Neuronal stem cell (in vitro differentiated cells): Measurements from ENCODE around the gene CHAF1A.
A peak's percentile ranks its signal among the peaks of the same experiment; 100 is the strongest.

Experiments
- DNase-seq: peaks from one replicate; pipeline ENCODE4 v3.0.0-alpha.2; 2013; ENCODE audit warnings: low spot score
- H2AFZ ChIP-seq: one replicate; pipeline ENCODE4 v1.6.1; 2013; ENCODE audit warnings: mild to moderate bottlenecking, low read length, inconsistent platforms
- H2AK5ac ChIP-seq: 2 replicates; pipeline ENCODE4 v1.6.1; 2013; ENCODE audit warnings: low read depth, mild to moderate bottlenecking, inconsistent platforms, low read length, moderate library complexity, mixed read lengths
- H2BK120ac ChIP-seq: 2 replicates; pipeline ENCODE4 v1.6.1; 2013; ENCODE audit warnings: low read depth, mild to moderate bottlenecking, inconsistent platforms, low read length, moderate library complexity, mixed read lengths
- H2BK12ac ChIP-seq: one replicate; pipeline ENCODE4 v1.6.1; 2013; ENCODE audit warnings: low read length, inconsistent platforms
- H2BK15ac ChIP-seq: 2 replicates; pipeline ENCODE4 v1.6.1; 2013; ENCODE audit warnings: mild to moderate bottlenecking, low read length, inconsistent platforms, mixed read lengths
- H2BK5ac ChIP-seq: one replicate; pipeline ENCODE4 v1.6.1; 2013; ENCODE audit warnings: inconsistent platforms, mild to moderate bottlenecking, low read length, moderate library complexity
- H3K14ac ChIP-seq: one replicate; pipeline ENCODE4 v1.6.1; 2013; ENCODE audit warnings: low read length, inconsistent platforms
- H3K18ac ChIP-seq: 2 replicates; pipeline ENCODE4 v1.6.1; 2013; ENCODE audit warnings: low read length, inconsistent platforms
- H3K23ac ChIP-seq: 2 replicates; pipeline ENCODE4 v1.6.1; 2013; ENCODE audit warnings: low read depth, mild to moderate bottlenecking, mixed read lengths, low read length, inconsistent platforms; ENCODE audit not compliant: poor library complexity
- H3K27ac ChIP-seq: replicated peaks from 3 replicates; pipeline ENCODE4 v1.5.1; 2013; ENCODE audit warnings: low read length, inconsistent platforms
- H3K27me3 ChIP-seq, 3 experiments: 2 replicates each; pipeline ENCODE4 v1.6.1; 2013; ENCODE audit warnings: low read length in 3 of 3, mild to moderate bottlenecking in 2 of 3, inconsistent platforms in 1 of 3, low read depth in 1 of 3, mixed read lengths in 1 of 3, moderate library complexity in 1 of 3; ENCODE audit not compliant: control insufficient read depth in 3 of 3, insufficient read depth in 3 of 3
- H3K36me3 ChIP-seq, 2 donors: replicated peaks in 1 of 2; 2 replicates each; pipeline ENCODE4 v1.6.1; 2013; ENCODE audit warnings: low read length in 2 of 2; ENCODE audit not compliant: control insufficient read depth in 2 of 2, insufficient read depth in 2 of 2
- H3K4ac ChIP-seq: 2 replicates; pipeline ENCODE4 v1.6.1; 2013; ENCODE audit warnings: inconsistent platforms, mild to moderate bottlenecking, low read length, moderate library complexity
- H3K4me1 ChIP-seq, 2 donors: 1 replicate in 1 of 2; 2 replicates in 1 of 2; pipeline ENCODE4 v1.6.1; 2013; ENCODE audit warnings: low read length in 2 of 2, low read depth in 1 of 2; ENCODE audit not compliant: control insufficient read depth in 2 of 2, insufficient read depth in 1 of 2
- H3K4me2 ChIP-seq: one replicate; pipeline ENCODE4 v1.6.1; 2013; ENCODE audit warnings: mild to moderate bottlenecking, low read length, inconsistent platforms; ENCODE audit not compliant: insufficient read depth, poor library complexity, severe bottlenecking
- H3K4me3 ChIP-seq, 2 donors: 2 replicates each; pipeline ENCODE4 v1.5.1; 2013; ENCODE audit warnings: low read length in 2 of 2, mild to moderate bottlenecking in 2 of 2, inconsistent platforms in 1 of 2, moderate library complexity in 1 of 2
- H3K79me1 ChIP-seq: one replicate; pipeline ENCODE4 v1.6.1; 2013; ENCODE audit warnings: low read depth, mild to moderate bottlenecking, inconsistent platforms, low read length, moderate library complexity
- H3K9ac ChIP-seq: one replicate; pipeline ENCODE4 v1.6.1; 2013; ENCODE audit warnings: mild to moderate bottlenecking, low read depth, low read length, inconsistent platforms; ENCODE audit not compliant: poor library complexity
- H3K9me3 ChIP-seq, 2 donors: replicated peaks in 1 of 2; 2 replicates each; pipeline versions ENCODE3 to v1.6.1; 2013; ENCODE audit warnings: low read length in 2 of 2, mild to moderate bottlenecking in 2 of 2, inconsistent platforms in 1 of 2, low read depth in 1 of 2, mixed read lengths in 1 of 2, moderate library complexity in 1 of 2; ENCODE audit not compliant: control insufficient read depth in 2 of 2, insufficient read depth in 1 of 2
- H4K8ac ChIP-seq: one replicate; pipeline ENCODE4 v1.6.1; 2013; ENCODE audit warnings: low read depth, mild to moderate bottlenecking, inconsistent platforms, low read length, moderate library complexity
- H4K91ac ChIP-seq: one replicate; pipeline ENCODE4 v1.6.1; 2013; ENCODE audit warnings: low read length, low read depth, mild to moderate bottlenecking, inconsistent platforms; ENCODE audit not compliant: poor library complexity
- WGBS, 2 donors: extraction: QIAGEN DNeasy Blood & Tissue Kit; methylation state at CpG; one replicate each; pipeline ENCODE4 v1.1.7; 2013; ENCODE audit warnings: missing lambda C conversion rate in 2 of 2, mixed read lengths in 1 of 2; ENCODE audit not compliant: insufficient read length in 2 of 2, insufficient replicate concordance in 1 of 2; ENCODE audit errors: extremely low coverage in 2 of 2; 5-methylcytosine and 5-hydroxymethylcytosine counted together

CHAF1A gene

DNA sequence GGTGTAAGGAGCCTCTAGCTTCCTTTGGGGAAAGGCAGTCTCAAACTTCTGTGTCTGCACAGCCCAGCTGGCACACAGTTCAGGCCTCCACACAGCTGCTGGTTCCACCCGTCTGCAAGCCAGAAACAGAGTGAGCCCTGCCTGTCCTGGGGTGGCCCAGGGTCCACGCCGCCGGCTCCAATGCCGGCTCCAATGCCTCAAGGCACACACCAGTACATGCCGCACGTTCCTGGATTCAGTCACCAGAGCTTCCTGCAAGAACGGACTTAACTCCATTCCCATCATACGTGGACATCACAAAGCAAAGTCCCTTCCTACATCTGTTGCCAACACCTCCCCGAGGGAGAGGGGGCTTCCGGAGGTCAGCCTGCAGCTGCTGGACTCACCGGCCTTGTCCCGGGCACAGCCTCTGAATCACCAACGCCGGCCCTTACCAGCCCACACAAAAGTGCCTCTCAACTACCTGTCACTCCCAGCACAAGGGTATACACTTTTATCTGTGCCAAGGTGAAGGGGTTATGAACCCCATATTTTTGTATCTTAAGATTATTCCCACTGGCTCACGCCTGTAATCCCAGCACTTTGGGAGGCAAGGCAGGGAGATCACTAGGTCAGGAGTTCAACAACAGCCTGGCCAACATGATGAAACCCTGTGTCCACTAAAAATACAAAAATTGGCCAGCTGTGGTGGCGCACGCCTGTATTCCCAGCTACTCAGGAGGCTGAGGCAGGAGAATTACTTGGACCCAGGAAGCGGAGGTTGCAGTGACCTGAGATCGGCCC is 10.5 kb upstream of the CHAF1A start:
- Histone ChIP-seq H4K8ac (no peak overlapping the region), H3K18ac (peak overlapping the region; percentile 44), H3K9me3 (no peaks in the 10 kb centered on the region), H3K27me3 (no peaks in the 10 kb centered on the region), H3K23ac (peak overlapping the region; percentile 3), H2BK15ac (peak overlapping the region; percentile 32), H3K36me3 (peaks cover 0 to 40% of the 10 kb centered on the region in 2 donors), H2BK5ac (peak overlapping the region; percentile 49), H4K91ac (no peak overlapping the region), H3K4ac (peak overlapping the region; percentile 78), H2AFZ (no peak overlapping the region), H3K27ac (peak overlapping the region; percentile 97), H3K4me1 (peaks cover 47 to 56% of the 10 kb centered on the region in 2 donors), H3K79me1 (peaks cover 14% of the 10 kb centered on the region), H2AK5ac (peak overlapping the region; percentile 71), H3K4me3 (no peak overlapping the region), H3K14ac (no peak overlapping the region), H3K4me2 (no peak overlapping the region), H2BK120ac (peak overlapping the region; percentile 10), H3K9ac (peak overlapping the region; percentile 75), H2BK12ac (peak overlapping the region; percentile 3)
- no CpG with 5 or more reads among the region's 20 CpGs for WGBS, 2 donors
- DNase-seq: no peak

DNA sequence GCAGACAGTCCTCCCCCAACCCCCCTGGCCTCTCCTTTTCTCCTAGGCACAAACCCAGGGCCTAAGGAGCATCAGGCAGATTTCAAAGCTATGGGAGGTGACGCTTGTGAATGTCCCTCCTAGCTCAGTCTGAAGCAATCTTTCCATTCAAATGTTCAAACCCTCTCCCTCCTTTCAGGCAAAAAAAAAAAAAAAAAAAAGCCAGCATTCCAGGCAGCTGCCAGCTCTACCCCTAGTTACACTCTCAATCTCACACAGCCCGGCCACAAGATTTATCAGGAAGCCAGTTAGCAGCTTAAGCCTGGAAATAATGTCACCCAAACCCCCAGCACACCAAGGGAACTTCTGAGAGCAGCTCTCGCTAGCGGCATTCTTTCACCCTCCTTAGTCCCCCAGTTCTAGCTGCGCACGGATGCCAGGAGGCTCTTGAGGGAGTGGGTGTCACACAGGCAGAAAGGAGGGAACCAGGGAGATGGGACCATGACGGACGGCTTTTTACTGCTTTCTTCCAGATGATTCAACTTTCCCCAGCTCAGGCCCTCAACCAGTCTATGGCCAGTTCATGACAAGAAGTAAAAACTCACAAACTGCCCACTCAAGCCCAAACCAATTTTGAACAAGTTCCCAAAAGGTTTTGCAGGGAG is 8.4 kb upstream of the CHAF1A start:
- Histone ChIP-seq H3K4me1 (peaks cover 40 to 50% of the 10 kb centered on the region in 2 donors), H2BK15ac (no peak overlapping the region), H3K9me3 (no peaks in the 10 kb centered on the region), H2BK5ac (peak overlapping the region; percentile 21), H3K27ac (peak overlapping the region; percentile 94), H3K4ac (no peak overlapping the region), H3K4me3 (no peak overlapping the region), H2BK120ac (no peak overlapping the region), H3K36me3 (peaks cover 0 to 41% of the 10 kb centered on the region in 2 donors), H3K18ac (peak overlapping the region; percentile 35), H2AFZ (no peak overlapping the region), H4K91ac (no peak overlapping the region), H3K79me1 (peaks cover 13% of the 10 kb centered on the region), H3K23ac (no peak overlapping the region), H3K27me3 (no peaks in the 10 kb centered on the region), H4K8ac (no peak overlapping the region), H3K4me2 (peak overlapping the region; percentile 46), H3K9ac (peak overlapping the region; percentile 80), H3K14ac (no peak overlapping the region), H2AK5ac (no peak overlapping the region), H2BK12ac (no peak overlapping the region)
- no CpG with 5 or more reads among the region's 8 CpGs for WGBS, 2 donors
- no peak for DNase-seq

DNA sequence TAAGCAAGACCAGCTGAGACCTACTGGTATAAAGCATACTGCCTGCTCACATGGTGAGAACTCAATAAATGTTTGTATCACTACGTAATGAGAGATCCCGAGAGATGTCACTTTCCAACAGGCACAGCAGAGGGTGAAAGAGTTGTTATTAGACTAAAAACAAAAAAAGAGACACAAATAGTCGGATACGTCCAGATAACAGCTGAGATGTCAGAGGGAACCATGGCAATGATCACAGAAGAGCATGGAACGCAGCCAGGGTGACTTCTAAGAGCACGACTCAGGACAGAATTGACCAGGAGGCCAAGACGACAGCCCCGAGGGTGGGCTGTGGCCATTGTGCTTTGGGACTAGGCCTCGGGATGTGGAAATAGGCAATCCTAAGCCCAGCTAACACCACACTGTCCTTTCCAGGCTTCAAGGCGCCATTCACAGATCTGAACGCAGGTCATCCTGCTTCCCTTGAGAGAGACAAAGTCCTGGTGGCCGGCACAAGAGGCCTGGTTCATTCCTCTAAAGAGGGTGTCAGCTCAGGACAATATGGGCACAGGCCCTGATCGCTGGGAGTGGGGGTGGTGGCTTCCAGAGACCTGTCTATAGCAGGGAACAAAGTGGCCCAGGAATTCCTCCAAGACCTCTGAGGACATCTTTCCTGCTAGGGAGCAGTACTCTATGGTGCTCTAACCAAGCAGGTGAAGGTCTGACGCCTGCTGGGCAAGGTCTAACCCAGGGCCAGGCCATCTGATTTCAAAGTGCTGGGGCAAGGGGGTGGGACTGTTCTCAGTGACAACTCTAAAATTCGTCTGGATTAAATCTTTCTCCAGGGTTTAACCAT is 5.3 kb upstream of the CHAF1A start:
- DNase-seq: no peak
- Histone ChIP-seq H3K79me1 (peaks cover 7% of the 10 kb centered on the region), H3K4me2 (no peak overlapping the region), H2AK5ac (no peak overlapping the region), H3K9me3 (no peaks in the 10 kb centered on the region), H2BK5ac (no peak overlapping the region), H3K4me1 (peaks cover 17 to 27% of the 10 kb centered on the region in 2 donors), H3K27ac (no peak overlapping the region), H3K14ac (no peak overlapping the region), H3K36me3 (peaks cover 0 to 29% of the 10 kb centered on the region in 2 donors), H3K23ac (no peak overlapping the region), H3K9ac (no peak overlapping the region), H2AFZ (no peak overlapping the region), H3K18ac (no peak overlapping the region), H2BK12ac (no peak overlapping the region), H2BK120ac (no peak overlapping the region), H4K8ac (no peak overlapping the region), H4K91ac (no peak overlapping the region), H3K27me3 (no peaks in the 10 kb centered on the region), H3K4ac (no peak overlapping the region), H3K4me3 (no peak overlapping the region), H2BK15ac (no peak overlapping the region)
- WGBS, 2 donors: no CpG with 5 or more reads among the region's 15 CpGs
